GM19395 (cell line): ENCODE results near the gene TSNAX.
A peak's percentile ranks its signal among the peaks of the same experiment; 100 is the strongest.
"Not testable (repeated sequence)": the region's sequence is repeated elsewhere in the genome, so short reads cannot be mapped to it uniquely, and the experiment has no call there.

ENCODE experiments used
- ATAC-seq: cut with Tn5 transposase; IDR thresholded peaks from one replicate; pipeline ENCODE4 v1.9.1; 2021; ENCODE audit warnings: mild to moderate bottlenecking, moderate library complexity; ENCODE audit not compliant: unreplicated experiment

Gene TSNAX, protein sequence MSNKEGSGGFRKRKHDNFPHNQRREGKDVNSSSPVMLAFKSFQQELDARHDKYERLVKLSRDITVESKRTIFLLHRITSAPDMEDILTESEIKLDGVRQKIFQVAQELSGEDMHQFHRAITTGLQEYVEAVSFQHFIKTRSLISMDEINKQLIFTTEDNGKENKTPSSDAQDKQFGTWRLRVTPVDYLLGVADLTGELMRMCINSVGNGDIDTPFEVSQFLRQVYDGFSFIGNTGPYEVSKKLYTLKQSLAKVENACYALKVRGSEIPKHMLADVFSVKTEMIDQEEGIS

DNA sequence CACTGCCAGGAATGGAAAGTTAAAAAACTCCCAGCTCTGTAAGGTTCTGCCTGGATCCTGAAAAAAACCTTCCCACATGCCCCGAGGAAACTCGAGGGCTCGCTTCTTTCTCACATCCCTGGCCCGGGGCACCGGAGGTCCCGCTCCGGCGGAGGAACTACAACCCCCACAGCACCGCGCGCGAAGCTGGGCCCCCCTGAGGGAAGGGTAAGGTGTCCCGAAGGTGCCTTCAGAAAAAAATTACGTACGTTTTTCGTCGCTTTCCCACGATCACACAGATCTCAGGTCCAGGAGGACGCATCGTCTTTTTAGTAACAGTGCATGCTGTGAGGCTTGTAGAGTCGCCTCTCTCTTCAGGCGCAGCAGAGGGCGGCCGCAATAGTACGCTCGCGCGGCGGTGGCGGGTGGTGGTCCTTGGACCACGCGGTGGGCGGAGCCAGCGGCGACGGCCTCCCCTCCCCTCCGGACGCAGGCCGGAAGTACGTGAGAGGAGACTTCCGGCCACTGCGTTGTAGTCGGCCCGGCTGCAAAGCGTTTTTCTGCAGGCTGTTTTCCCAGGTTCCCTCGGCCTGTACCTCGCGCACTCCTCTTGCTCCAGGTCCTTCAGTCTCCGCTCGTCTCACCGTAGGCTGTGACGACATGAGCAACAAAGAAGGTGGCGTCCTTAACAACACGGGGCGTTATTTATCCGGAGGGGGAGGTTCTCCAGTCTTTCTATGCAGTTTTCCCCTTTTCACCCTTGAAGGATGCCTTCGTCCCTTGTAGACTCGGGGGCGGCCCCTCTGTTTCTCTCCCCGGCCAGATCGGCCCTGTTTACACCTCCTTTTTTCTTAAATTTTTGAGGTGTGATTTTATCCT is at the start of gene TSNAX:
TSNAX (plus strand) TSS at position 498 of the 858 bp plus-strand sequence; CDS start at position 640, 142 bp downstream.
- peak; percentile 95 for ATAC-seq

DNA sequence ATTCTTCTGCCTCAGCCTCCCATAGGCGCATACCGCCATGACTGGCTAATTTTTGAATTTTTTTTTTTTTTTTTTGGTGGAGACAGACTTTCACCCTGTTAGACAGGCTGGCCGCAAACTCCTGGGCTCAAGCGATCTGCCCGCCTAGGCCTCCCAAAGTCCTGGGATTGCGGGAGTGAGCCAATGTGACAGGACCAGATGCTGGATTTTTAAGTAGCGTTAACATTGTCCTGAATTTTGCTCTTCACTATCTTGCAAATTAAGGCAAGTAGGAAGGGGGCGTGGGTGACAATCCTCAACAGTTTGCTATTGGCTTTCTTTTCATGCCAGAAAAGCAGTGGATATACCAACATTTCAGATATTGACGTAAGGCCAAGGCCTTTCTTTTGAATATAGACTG is 49.7 kb upstream of the TSNAX start:
- ATAC-seq = no peak

DNA sequence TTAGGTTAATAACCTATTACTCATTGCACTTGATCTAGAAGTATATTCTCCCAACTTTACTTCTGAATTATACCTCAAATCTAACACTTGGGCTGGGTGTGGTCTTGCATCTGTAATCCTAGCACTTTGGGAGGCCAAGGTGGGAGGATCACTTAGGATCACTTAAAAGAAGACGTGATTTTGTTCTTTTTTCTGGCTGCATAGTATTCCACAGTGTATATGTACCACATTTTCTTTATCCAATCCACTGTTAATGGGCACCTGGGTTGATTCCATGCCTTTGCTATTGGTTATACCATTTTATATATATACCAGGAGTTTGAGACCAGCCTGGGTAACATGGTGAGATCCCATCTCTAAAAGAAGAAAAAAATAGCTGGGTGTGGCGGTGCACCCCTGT is 48.5 kb upstream of the TSNAX start:
- ATAC-seq = no peak

DNA sequence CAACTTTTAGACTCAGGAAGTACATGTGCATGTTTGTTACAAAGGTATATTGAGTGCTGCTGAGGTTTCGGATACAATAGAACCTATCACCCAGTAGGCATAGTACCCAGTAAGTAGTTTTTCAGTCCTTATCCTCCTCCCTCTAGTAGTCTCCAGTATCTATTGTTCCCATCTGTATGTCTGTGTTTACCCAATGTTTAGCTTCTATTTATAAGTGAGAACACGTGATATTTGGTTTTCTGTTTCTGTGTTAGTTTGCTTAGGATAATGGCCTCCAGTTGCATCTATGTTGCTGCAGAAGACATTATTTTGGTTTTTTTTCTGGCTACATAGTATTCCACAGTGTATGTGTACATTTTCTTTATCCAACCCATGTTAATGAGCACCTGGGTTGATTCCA is 47.2 kb upstream of the TSNAX start:
- no peak for ATAC-seq

DNA sequence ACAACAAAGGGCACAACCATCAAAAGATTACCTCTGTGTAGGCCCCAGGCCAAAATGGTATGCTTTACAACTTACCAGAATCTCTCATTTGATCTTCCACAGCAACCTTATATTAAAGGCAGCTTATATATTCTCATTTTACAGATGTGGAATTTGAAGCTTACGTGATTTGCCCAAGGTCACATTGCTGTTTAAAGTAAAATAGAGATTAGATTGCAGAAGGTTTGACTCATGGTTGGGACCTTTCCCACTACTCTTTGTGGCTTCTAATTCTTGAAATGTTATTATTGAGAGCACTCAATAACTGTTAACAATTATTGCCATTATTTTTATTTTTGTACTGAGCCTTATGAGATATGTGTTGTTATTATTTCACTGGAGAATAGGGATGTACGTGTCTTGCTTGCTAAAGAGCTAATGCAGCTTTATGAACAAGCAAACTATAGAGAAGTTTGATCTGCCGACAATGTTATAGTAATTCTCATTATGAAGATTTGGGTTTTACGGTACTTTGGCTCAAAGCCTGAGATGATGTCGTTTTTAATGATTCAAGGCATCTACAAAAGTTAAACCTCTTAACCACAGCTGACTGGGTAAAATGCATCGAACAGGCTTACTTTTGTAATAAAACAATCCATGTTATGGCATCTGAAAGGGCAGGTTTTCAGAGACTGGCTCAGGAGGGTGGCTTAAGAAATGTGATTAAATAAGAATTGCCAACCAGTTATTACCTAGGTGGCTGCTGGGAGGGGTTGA is 43.3 kb upstream of the TSNAX start:
- ATAC-seq = no peak

DNA sequence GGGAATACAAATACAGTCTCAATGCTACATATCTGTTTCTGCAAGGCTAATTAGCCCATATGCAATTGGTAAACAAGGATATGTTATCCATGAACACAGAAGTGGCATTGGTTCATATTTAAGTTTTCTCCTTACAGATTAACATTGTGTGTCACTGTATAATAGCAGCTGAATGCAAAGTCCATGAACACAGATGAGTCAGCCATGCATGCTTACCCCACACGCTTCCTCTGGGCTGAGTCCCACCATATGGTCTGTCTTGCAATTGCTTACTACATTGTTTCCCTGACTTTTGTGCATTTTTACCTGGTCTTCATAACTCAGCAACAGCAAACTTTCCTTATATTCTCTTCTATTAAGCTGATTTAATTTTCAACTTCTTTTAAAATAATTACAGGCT is 41.5 kb upstream of the TSNAX start:
- no peak for ATAC-seq

DNA sequence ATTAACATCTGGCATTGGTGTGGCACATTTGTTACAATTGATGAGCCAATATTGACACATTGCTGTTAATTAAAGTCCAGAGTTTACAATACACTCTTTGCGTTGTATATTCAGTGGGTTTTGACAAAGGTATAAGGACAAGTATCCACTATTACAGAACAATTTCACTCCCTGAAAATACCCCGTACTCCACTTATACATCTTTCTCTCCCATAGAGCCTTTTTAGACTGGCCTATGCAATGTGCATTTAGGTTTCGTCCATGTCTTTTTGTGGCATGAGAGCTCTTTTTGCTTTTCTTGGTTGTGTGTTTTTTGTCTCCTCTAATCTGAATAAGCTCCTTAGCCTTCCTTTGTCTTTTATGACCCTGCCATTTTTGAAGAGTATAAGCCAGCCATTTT is 40.6 kb upstream of the TSNAX start:
- ATAC-seq = no peak

DNA sequence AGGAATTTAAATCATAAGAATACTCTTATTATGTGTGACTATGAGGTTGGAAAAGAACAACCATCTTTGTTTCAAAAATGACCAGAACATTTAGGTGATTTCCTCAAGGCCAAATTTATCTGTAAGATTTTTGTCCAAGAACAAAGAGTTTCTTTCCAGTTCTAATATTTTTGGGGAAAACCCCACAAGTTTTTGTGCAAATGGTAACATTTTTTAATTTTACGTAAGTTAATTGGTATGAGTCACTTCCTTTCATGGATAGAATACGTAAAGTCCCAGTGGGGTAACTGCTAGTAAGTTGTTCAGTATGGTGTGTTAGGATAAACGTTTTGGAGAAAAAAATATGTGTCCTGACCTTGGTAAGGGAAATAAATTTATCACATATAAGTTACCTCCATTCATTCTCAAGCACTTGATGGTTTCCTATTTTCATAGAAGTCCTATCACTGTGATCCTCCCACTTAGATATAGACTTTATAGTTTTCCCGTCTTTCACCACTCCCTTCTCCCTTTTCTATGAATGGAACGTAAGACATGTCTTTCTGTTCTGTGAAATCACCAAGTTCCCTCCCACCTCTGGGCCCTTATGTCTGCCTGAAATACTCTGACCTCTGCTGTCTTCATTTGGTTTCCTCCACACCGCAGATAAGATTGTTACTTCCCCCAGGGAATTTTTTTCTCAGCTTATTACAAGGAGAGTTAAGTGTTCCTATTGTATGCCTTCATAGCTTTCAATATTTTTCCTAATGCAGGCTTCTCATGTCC is 34.9 kb upstream of the TSNAX start:
- no peak for ATAC-seq

DNA sequence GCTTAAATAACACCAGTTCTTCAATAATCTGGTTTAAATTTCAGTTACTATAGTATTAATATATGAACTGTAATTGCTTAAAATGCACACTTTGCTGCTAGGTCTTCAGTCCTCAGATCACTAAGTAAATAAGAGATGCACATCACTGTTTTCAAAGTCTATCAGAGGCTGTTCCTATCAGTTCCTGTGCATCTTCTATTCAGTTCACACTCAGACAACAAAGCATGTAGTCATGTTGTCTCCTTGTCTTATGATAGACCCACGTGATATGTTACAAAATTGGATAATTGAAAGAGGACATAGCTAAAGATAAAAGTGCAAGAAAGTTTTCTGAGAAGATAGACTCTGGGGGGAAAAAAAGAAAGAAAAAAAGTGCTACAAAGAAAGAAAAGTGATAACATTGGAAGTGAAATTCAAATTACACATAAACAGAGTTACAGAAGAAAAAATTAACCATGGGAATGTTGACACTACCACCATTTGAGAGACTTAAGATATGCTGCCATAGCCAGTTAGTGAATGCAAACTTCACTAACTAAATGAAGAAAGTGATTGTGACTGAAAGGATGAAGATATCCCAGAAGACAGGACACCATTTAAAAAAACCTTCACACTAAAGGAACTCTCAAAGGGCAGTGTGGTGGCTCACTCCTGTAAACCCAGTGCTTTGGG is 33.9 kb upstream of the TSNAX start:
- no peak for ATAC-seq

DNA sequence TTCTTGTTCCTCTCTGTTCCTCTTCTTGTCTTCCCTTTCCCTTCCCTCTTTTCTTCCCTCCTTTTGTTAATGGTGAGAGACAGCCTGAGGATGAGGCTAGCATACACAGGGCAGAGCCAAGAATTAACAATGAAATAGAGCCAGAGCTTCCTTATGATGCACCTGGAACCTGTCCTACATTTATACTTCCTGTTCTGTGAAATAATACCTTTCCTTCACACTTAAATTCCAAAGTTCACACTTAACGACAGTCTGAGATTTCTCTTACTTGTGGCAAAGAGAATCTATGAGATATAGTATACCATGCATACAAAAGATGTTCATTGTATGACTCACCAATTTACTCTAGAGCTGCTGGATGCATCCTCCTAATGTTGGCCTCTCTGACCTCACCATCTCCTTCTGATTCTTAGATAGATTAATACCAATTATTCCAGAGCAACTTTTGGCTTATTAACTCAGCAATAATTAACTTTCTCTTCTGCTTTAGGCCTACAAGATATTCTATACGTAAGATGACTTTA is 30.8 kb upstream of the TSNAX start:
- ATAC-seq = no peak

DNA sequence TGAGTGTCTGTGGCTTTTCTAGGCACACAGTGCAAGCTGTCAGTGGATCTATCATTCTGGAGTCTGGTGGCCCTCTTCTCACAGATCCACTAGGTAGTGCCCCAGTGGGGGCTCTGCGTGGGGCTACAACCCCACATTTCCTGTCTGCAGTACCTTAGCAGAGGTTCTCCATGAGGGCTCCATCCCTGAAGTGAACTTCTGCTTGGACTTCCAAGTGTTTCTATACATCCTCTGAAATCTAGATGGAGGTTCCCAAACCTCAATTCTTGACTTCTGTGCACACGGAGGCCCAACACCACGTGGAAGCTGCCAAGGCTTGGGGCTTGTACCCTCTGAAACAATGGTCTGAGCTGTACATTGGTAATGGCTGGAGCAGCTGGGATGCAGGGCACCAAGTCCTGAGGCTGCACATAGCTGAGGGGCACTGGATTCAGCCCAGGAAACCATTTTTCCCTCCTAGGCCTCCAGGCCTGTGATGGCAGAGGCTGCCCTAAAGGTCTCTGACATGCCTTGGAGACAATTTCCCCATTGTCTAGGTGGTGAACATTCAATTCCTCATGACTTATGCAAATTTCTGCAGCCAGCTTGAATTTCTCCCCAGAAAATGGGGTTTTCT is 29.2 kb upstream of the TSNAX start:
- no peak for ATAC-seq

DNA sequence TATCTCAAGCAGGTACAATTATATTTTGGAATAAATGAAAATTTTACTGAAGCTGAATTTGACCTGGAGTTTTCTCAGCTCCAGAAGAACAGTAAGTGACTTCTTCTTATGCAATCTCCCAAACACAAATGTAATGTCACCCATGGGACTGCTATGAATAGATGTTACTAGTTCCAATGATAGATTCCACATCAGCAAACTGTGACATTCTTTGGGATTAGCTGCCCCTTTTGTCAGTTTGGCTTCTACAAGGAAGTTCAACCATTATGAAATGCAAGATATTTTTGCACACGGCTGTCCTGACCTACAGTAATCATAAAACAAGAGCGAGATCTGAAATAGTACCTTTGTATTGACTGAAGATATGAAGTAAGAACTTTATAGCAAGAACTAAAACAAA is 27.8 kb upstream of the TSNAX start:
- ATAC-seq = no peak

DNA sequence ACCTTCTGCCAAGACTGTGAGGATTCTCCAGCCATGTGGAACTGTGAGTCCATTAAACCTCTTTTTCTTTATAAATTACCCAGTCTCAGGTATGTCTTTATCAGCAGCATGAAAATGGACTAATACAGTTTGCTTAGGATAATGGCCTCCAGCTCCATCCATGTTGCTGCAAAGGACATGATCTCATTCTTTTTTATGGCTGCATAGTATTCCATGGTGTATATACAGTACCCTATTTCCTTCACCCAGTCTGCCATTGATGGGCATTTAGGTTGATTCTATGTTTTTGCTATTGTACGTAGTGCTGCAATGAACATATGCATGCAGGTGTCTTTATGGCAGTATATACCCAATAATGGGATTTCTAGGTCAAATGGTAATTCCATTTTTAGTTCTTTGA is 25.3 kb upstream of the TSNAX start:
- not testable (repeated sequence) for ATAC-seq

DNA sequence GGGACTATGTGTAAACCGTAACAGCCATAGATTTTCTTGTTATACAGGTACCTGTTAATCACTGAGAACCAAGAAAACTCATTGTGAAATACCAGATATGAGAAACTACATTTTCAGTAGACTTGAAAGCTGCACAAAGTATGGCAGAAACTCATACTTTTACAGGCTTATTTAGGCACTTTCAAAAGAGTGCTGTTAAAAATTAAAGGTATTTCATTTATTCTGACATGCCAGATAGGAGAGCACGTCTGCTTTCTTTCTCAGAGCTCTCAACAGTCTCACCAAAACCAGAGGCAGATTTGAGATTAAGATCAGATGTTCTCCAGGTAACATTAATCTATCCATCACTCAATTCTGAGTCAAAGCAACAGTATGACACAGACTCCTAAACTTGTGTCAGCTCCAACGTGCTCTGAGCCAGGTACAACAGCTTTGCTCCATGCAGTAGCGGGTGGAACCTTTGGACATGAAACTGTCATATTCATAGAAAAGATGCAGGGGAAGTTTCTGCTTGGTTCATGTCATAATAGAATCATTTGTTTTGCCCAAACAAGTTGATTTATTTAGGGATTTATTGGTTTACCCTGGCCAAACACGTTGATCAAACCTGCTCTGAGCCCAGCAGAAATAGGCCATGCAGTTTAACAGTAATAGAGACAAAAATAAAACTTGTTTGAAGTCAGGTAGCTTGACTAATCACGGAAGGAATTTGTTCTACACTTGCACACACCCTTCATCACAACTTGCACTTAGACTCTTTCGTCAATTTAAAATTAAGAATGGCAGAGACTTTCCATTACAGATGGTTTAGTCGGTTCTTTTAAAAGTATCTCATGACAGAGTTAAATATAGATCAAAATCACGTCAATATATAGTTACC is 20.8 kb upstream of the TSNAX start:
- ATAC-seq = peak; percentile 68

DNA sequence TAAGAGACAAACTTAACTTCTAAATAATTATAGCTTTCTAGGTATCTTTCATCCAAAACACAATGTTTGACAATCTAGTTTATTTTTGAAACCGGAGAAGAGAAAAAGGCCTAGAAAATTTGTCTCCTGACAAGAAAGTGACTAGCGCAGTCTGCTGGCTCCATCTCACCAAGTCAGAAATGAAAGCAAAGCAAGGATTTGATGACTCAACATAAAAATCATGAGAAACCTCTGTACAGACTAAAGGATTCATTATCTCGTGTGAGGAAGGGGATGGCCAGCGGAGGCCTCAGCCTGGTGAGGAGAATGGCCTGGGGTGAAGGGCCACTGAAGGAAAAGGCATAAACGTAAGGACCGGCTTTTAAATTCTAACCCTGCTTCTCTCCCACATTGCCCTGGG is 20.0 kb upstream of the TSNAX start:
- ATAC-seq = no peak

DNA sequence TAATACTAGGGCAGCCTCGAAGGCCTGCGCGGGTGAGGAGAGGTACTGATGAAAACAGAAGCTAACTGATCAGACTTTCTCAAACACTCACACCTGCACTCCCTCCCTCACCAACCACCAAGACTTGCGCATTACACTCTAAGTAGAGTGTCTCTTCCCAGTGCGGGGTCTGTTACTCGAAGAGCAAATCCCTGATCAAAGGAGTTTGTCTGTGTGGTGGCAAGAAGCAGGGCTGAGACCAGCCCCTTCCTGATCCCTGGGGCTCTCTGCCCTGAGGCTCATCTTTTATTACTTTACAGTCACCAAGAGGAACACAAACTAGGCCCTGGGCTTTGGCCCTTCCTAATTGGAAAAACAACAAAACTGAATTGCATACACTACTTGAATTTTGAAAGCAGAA is 19.5 kb upstream of the TSNAX start:
- ATAC-seq = no peak

DNA sequence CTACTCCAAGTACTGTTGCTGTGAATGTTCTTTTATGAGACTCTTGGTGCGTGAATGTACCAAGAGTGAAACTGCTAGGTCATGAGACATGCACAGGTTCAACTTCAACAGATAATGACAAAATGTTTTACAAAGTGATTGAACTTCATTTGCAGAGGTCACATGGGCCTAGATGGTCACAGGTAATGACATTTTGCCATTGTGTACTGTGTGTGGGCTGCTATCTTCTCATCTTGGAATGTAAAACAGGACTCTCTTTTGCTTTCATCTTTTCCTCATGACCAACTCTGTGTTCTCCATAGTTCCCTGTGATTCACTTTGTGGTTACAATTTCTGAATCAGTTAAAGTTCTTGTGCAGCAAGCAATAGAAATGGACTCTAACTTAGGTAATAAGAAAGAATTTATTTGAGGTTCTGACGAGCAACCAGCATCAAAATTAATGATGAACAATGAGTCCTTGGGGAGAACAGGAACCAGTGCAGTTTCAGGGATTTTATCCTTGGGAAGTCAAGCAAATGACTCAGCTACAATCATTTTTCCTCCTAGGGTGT is 16.2 kb upstream of the TSNAX start:
- peak; percentile 58 for ATAC-seq

DNA sequence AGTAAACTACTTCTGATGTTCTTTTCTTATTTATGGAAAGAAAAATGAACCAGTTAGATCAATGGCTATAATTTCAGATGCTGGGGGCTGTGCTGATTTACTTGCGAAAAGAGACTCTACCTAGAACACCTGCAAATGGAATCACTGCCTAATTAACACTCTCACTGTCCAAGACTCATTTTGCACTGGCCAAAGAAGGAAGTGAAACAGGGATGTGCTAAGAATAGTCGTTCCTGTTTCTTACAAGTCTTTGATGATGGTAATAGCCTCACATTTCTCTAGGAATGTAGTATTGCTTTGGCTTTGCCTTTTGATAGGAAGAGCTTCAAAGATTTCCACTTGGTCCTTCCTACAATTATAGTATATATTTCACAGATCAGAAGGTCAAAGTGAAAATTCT is 12.7 kb upstream of the TSNAX start:
- ATAC-seq = peak; percentile 46
